IMR-90 (cell line): Measurements from ENCODE around the gene GALNT16. TPM values are rescaled to one million over a fixed set of nuclear protein-coding genes. Genes with fewer than 3 reads are reported as not detected.

ENCODE experiments used
- ATAC-seq: fragments of 200-7000 bp; cut with Tn5 transposase; 2 replicates; pipeline ENCODE4 v1.9.1; 2020; ENCODE audit warnings: low read depth, mild to moderate bottlenecking, moderate library complexity
- BruUV-seq: library from RNA; stranded (reverse); fragments of 400-500 nt; replicated peaks from 2 replicates; lab custom pipeline; 2021; lab: Mats Ljungman, UMichigan
- CTCF ChIA-PET: fragments of 300-600 bp; formaldehyde crosslinking; extraction: SDS; loops from one replicate; lab custom pipeline; 2021; ENCODE audit warnings: antibody characterized with exemption; lab: Yijun Ruan, JAX
- POLR2A ChIA-PET: fragments of 300-600 bp; sonication (Branson Sonifier 250); formaldehyde crosslinking; loops from one replicate; lab custom pipeline; 2022; ENCODE audit warnings: antibody characterized with exemption; ENCODE audit not compliant: unreplicated experiment; lab: Charles Lee
- DNase-seq: peaks from one replicate; pipeline ENCODE4 v3.0.0; 2013
- H2AFZ ChIP-seq: replicated peaks from 2 replicates; pipeline ENCODE3; 2013; ENCODE audit warnings: low read length, mild to moderate bottlenecking; ENCODE audit not compliant: poor library complexity
- H2AK5ac ChIP-seq: 2 replicates; pipeline ENCODE4 v1.6.1; 2013; ENCODE audit warnings: low read depth, low read length, inconsistent platforms
- H2AK9ac ChIP-seq: replicated peaks from 2 replicates; pipeline ENCODE3; 2013; ENCODE audit warnings: mild to moderate bottlenecking, low read depth, low read length, moderate library complexity; ENCODE audit not compliant: poor library complexity
- H2BK120ac ChIP-seq: 2 replicates; pipeline ENCODE4 v1.6.1; 2013; ENCODE audit warnings: low read depth, low read length, inconsistent platforms
- H2BK15ac ChIP-seq: 3 replicates; pipeline ENCODE4 v1.6.1; 2013; ENCODE audit warnings: low read depth, low read length, inconsistent platforms
- H2BK20ac ChIP-seq: 2 replicates; pipeline ENCODE4 v1.6.1; 2013; ENCODE audit warnings: low read depth, mild to moderate bottlenecking, inconsistent platforms, low read length, moderate library complexity
- H2BK5ac ChIP-seq: 2 replicates; pipeline ENCODE4 v1.6.1; 2013; ENCODE audit warnings: mild to moderate bottlenecking, low read depth, low read length, inconsistent platforms; ENCODE audit not compliant: poor library complexity, severe bottlenecking
- H3K14ac ChIP-seq: replicated peaks from 2 replicates; pipeline ENCODE4 v1.6.1; 2013; ENCODE audit warnings: low read depth, low read length, inconsistent platforms
- H3K18ac ChIP-seq: 2 replicates; pipeline ENCODE4 v1.6.1; 2013; ENCODE audit warnings: low read depth, low read length, control low read depth
- H3K23ac ChIP-seq: 2 replicates; pipeline ENCODE4 v1.6.1; 2013; ENCODE audit warnings: low read depth, low read length, inconsistent platforms
- H3K27ac ChIP-seq: 2 replicates; pipeline ENCODE4 v1.5.1; 2013; ENCODE audit warnings: mild to moderate bottlenecking, control low read depth, low read length; ENCODE audit not compliant: insufficient read depth
- H3K27me3 ChIP-seq: 2 replicates; pipeline ENCODE4 v1.6.1; 2013; ENCODE audit warnings: low read length; ENCODE audit not compliant: control insufficient read depth, insufficient read depth
- H3K36me3 ChIP-seq: 2 replicates; pipeline ENCODE4 v1.6.1; 2013; ENCODE audit warnings: low read length, mixed read lengths; ENCODE audit not compliant: control insufficient read depth, insufficient read depth
- H3K4ac ChIP-seq: 2 replicates; pipeline ENCODE4 v1.6.1; 2013; ENCODE audit warnings: low read depth, low read length, inconsistent platforms
- H3K4me1 ChIP-seq: 2 replicates; pipeline ENCODE4 v1.6.1; 2013; ENCODE audit warnings: low read length, mixed read lengths; ENCODE audit not compliant: control insufficient read depth, insufficient read depth
- H3K4me2 ChIP-seq: 2 replicates; pipeline ENCODE4 v1.6.1; 2013; ENCODE audit warnings: low read depth, mild to moderate bottlenecking, control low read depth, low read length, moderate library complexity
- H3K4me3 ChIP-seq: 2 replicates; pipeline ENCODE4 v1.5.1; 2013; ENCODE audit warnings: low read depth, mild to moderate bottlenecking, control low read depth, low read length, moderate library complexity; ENCODE audit not compliant: insufficient read depth
- H3K56ac ChIP-seq: 2 replicates; pipeline ENCODE4 v1.6.1; 2013; ENCODE audit warnings: low read length, inconsistent platforms; ENCODE audit not compliant: insufficient read depth; ENCODE audit errors: extremely low read depth
- H3K79me1 ChIP-seq, 2 experiments: 2 replicates each; pipeline ENCODE4 v1.6.1; 2013; ENCODE audit warnings: low read length in 2 of 2, inconsistent platforms in 1 of 2, low read depth in 1 of 2
- H3K9ac ChIP-seq: 2 replicates; pipeline ENCODE4 v1.6.1; 2013; ENCODE audit warnings: low read depth, low read length, control low read depth
- H3K9me1 ChIP-seq: 2 replicates; pipeline ENCODE4 v1.6.1; 2013; ENCODE audit warnings: low read length, inconsistent platforms; ENCODE audit not compliant: insufficient read depth
- H3K9me3 ChIP-seq: 2 replicates; pipeline ENCODE4 v1.6.1; 2013; ENCODE audit warnings: low read length; ENCODE audit not compliant: control insufficient read depth, insufficient read depth
- H4K20me1 ChIP-seq: 2 replicates; pipeline ENCODE4 v1.6.1; 2013; ENCODE audit warnings: low read length, inconsistent platforms; ENCODE audit not compliant: insufficient read depth
- H4K5ac ChIP-seq: 2 replicates; pipeline ENCODE4 v1.6.1; 2013; ENCODE audit warnings: mild to moderate bottlenecking, low read depth, low read length, control low read depth
- H4K8ac ChIP-seq, 2 experiments: 2 replicates each; pipeline ENCODE4 v1.6.1; 2013; ENCODE audit warnings: low read depth in 2 of 2, low read length in 2 of 2, control low read depth in 1 of 2, inconsistent platforms in 1 of 2
- H4K91ac ChIP-seq: 2 replicates; pipeline ENCODE4 v1.6.1; 2013; ENCODE audit warnings: low read depth, low read length, inconsistent platforms; ENCODE audit not compliant: insufficient read depth
- BHLHE40 ChIP-seq: fragments of 150-350 bp; IDR thresholded peaks from 2 replicates; pipeline ENCODE4 v1.6.1; 2016; ENCODE audit warnings: mild to moderate bottlenecking, low read depth, low read length
- CHD1 ChIP-seq: IDR thresholded peaks from 2 replicates; pipeline ENCODE4 v1.6.1; 2012; ENCODE audit warnings: low read depth, low read length, improper control_type of control experiment
- FOS ChIP-seq: fragments of 150-350 bp; IDR thresholded peaks from 2 replicates; pipeline ENCODE4 v1.6.1; 2016; ENCODE audit warnings: low read depth, low read length
- MXI1 ChIP-seq: IDR thresholded peaks from 2 replicates; pipeline ENCODE4 v1.6.1; 2012; ENCODE audit warnings: low read depth, mild to moderate bottlenecking, low read length, moderate library complexity, borderline replicate concordance
- POLR2A ChIP-seq: IDR thresholded peaks from 2 replicates; pipeline ENCODE4 v1.6.1; 2012; ENCODE audit warnings: mild to moderate bottlenecking, low read depth, low read length
- RAD21 ChIP-seq: IDR thresholded peaks from 2 replicates; pipeline ENCODE4 v1.6.1; 2012; ENCODE audit warnings: low read length, improper control_type of control experiment
- SMC3 ChIP-seq: fragments of 150-350 bp; IDR thresholded peaks from 2 replicates; pipeline ENCODE4 v1.6.1; 2016; ENCODE audit warnings: low read depth, mild to moderate bottlenecking, antibody characterized with exemption, low read length, moderate library complexity
- WGBS, 2 experiments: methylation state at CpG; one replicate each; pipeline versions ENCODE4 v1.1.5 to v1.1.7; 2013; ENCODE audit warnings: missing lambda C conversion rate in 2 of 2; ENCODE audit not compliant: insufficient read length in 1 of 2; ENCODE audit errors: extremely low coverage in 2 of 2; 5-methylcytosine and 5-hydroxymethylcytosine counted together
- dilution Hi-C: fragments of 300-500 bp; cut with HindIII; formaldehyde crosslinking; loops from one replicate; pipeline ENCODE4 v1.14.3; 2018; ENCODE audit warnings: low sequenced_read_pairs; ENCODE audit not compliant: unreplicated experiment
- in situ Hi-C: fragments of 300-500 bp; cut with MboI; formaldehyde crosslinking; loops from 3 replicates; pipeline ENCODE4 v1.14.3; 2019; ENCODE audit warnings: low sequenced_read_pairs, inconsistent platforms, mixed read lengths
- intact Hi-C: fragments of 100-400 bp; cut with micrococcal nuclease; formaldehyde crosslinking; loops from 2 replicates; pipeline ENCODE4 v1.10.0; 2022
- polyA plus RNA-seq, 3 experiments: library from polyadenylated mRNA; depleted of rRNA; stranded (reverse); fragments of >200 nt; gene quantifications; 2 replicates each; pipeline ENCODE4 v1.2.3, GENCODE V29; 2012; ENCODE audit warnings: low replicate concordance in 1 of 3
- total RNA-seq: library from RNA; depleted of rRNA; stranded (reverse); fragments of >200 nt; gene quantifications from 2 replicates; pipeline ENCODE4 v1.2.3, GENCODE V29; 2012
- TF ChIP-seq, protein P1 (sequence below): conservative IDR thresholded peaks from 2 replicates; pipeline ENCODE4 v1.5.1; 2012; ENCODE audit warnings: mild to moderate bottlenecking, low read depth, low read length, improper control_type of control experiment

Gene GALNT16
- total and polyA plus RNA-seq, 2 of the 4 experiments (the other 2 are of a cell fraction) = 0.36 to 1.5 TPM

DNA sequence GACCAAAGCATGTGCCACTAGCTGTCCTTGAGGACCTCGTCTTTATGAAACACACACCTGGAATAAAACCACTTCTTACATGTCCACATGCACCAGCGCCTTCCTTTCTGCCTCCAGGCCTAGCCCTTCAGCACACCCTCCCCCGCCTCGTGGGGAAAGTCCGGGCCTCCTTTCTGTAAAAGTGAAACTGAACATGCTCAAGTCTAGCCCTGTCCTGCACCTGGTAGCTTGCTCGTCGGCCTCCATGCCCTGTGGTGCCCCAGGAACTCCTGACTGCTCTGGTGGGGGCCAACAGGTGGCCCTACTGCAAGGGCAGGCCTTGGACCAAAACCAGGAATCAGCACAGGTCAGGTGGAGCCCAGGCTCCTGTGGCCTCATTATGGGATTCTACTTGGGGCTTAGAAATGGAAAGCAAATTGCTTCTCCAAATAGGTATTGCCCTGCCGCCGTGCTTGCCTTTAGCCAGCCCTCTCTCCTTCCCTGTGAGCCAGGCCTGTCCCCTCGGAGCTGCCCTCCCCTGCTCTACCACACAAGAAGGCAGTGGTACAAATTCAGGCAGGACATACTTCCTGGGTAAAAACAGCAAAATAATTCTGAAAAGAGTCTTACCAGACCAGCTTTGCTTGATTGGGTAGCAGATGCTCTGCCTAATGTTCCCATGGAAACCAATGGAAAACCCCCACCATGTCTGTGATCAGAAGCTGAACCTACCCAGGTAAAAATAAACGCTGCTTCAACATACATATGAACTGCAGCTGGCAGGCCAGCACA lies 94.6 kb downstream of the GALNT16 start:
- ATAC-seq (no peak), DNase-seq (peak; percentile 5)
- ChIA-PET POLR2A (no interaction called here), CTCF (no interaction called here)
- Histone ChIP-seq H3K23ac (no peak overlapping the region), H3K18ac (no peak overlapping the region), H3K9ac (no peak overlapping the region), H3K4ac (no peak overlapping the region), H2AK9ac (no peak overlapping the region), H3K9me3 (no peaks in the 10 kb centered on the region), H3K4me3 (no peak overlapping the region), H2BK15ac (no peak overlapping the region), H3K4me2 (no peak overlapping the region), H3K79me1 (no peaks in the 10 kb centered on the region), H2BK120ac (no peak overlapping the region), H3K56ac (no peak overlapping the region), H3K4me1 (peaks cover 7% of the 10 kb centered on the region), H3K14ac (0 out of 2 replicates have a peak overlapping the region, but pooled peaks have one; percentile 1), H2AK5ac (no peak overlapping the region), H4K20me1 (no peaks in the 10 kb centered on the region), H4K91ac (no peak overlapping the region), H2AFZ (no peak overlapping the region), H3K9me1 (no peaks in the 10 kb centered on the region), H2BK20ac (no peak overlapping the region), H3K27ac (no peak overlapping the region), H4K8ac (no peak overlapping the region), H3K27me3 (peaks cover 19% of the 10 kb centered on the region), H2BK5ac (no peak overlapping the region), H3K36me3 (no peaks in the 10 kb centered on the region), H4K5ac (no peak overlapping the region)
- dilution Hi-C loops = no loop called here
- intact Hi-C loops = no loop called here
- in situ Hi-C loops = loop anchor here (5.0 kb wide), 1 partner anchor 102 kb away; no protein-coding TSS in a partner anchor
- TF ChIP-seq MXI1 (no peak), RAD21 (no peak), SMC3 (no peak), CHD1 (no peak), FOS (no peak), BHLHE40 (no peak), POLR2A (no peak)
- TF ChIP-seq, protein P1, sequence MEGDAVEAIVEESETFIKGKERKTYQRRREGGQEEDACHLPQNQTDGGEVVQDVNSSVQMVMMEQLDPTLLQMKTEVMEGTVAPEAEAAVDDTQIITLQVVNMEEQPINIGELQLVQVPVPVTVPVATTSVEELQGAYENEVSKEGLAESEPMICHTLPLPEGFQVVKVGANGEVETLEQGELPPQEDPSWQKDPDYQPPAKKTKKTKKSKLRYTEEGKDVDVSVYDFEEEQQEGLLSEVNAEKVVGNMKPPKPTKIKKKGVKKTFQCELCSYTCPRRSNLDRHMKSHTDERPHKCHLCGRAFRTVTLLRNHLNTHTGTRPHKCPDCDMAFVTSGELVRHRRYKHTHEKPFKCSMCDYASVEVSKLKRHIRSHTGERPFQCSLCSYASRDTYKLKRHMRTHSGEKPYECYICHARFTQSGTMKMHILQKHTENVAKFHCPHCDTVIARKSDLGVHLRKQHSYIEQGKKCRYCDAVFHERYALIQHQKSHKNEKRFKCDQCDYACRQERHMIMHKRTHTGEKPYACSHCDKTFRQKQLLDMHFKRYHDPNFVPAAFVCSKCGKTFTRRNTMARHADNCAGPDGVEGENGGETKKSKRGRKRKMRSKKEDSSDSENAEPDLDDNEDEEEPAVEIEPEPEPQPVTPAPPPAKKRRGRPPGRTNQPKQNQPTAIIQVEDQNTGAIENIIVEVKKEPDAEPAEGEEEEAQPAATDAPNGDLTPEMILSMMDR = no peak
- BruUV-seq = no TSS peak
- 72% methylated on average over 7 of the region's 11 CpGs; no CpG with 5 or more reads in 1 of the 2 experiments for WGBS, 2 experiments
